ENCODE measurements around the gene ARHGAP10.
A peak's percentile ranks its signal among the peaks of the same experiment; 100 is the strongest.

Gene ARHGAP10, protein sequence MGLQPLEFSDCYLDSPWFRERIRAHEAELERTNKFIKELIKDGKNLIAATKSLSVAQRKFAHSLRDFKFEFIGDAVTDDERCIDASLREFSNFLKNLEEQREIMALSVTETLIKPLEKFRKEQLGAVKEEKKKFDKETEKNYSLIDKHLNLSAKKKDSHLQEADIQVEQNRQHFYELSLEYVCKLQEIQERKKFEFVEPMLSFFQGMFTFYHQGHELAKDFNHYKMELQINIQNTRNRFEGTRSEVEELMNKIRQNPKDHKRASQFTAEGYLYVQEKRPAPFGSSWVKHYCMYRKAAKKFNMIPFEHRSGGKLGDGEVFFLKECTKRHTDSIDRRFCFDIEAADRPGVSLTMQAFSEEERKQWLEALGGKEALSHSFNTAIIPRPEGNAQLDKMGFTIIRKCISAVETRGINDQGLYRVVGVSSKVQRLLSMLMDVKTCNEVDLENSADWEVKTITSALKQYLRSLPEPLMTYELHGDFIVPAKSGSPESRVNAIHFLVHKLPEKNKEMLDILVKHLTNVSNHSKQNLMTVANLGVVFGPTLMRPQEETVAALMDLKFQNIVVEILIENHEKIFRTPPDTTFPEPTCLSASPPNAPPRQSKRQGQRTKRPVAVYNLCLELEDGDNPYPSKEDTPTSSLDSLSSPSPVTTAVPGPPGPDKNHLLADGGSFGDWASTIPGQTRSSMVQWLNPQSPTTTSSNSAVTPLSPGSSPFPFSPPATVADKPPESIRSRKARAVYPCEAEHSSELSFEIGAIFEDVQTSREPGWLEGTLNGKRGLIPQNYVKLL

DNA sequence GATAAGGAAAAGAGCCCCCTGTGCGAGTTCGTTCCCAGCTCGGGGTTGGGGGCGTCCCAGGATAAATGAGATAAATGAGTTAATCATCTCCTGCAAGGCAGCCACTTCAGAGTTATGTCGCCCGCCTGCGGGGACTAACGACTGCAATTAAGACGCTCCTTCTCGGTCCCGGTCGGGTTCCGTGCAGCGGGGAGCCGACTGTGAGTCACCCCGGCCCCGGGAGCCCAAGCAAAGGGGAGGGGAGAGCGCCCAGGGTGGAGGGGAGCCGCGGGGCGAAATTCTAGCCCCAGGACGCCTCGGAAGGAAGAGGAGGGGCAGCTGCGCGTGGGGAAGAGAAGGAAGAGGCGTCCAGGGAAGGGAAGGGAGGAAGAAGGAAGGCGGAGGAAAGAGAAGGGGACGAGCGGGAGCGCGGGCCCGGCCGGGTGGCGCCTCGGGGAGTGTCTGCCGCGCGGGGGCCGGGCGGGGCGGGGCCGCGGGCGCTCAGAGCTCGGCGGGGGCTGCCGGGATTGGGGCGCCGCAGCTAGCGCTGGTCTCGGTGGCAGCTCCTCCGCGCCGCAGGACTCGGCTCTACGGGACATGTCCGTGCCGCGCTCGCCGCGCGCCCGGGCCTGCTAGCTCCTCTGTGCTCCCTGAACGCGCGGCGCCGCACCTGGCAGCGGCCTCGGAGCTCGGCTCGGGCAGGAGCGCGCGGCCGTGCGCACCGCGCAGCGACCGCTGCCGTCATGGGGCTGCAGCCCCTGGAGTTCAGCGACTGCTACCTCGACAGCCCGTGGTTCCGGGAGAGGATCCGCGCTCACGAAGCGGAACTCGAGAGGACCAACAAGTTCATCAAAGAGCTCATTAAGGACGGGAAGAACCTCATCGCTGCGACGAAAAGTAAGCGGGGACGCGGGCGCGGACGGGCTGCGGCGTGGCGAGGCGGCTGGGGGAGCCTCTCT, at the start of gene ARHGAP10:
Gene ARHGAP10 (plus strand): TSS at position 509 of the 938 bp plus-strand sequence. CDS start 214 bp downstream, at position 723.
- TF ChIP-seq, protein P1, sequence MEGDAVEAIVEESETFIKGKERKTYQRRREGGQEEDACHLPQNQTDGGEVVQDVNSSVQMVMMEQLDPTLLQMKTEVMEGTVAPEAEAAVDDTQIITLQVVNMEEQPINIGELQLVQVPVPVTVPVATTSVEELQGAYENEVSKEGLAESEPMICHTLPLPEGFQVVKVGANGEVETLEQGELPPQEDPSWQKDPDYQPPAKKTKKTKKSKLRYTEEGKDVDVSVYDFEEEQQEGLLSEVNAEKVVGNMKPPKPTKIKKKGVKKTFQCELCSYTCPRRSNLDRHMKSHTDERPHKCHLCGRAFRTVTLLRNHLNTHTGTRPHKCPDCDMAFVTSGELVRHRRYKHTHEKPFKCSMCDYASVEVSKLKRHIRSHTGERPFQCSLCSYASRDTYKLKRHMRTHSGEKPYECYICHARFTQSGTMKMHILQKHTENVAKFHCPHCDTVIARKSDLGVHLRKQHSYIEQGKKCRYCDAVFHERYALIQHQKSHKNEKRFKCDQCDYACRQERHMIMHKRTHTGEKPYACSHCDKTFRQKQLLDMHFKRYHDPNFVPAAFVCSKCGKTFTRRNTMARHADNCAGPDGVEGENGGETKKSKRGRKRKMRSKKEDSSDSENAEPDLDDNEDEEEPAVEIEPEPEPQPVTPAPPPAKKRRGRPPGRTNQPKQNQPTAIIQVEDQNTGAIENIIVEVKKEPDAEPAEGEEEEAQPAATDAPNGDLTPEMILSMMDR (conservative IDR thresholded peaks at IDR 0.05; ENCODE audit: low read depth, low read length) = peak; percentile 0
- H3K4me3 ChIP-seq (ENCODE audit: low read depth, low read length) = peak within 1 kb of the TSS; percentile 89
- DNase-seq (ENCODE audit: low read depth) = peak; percentile 72

DNA sequence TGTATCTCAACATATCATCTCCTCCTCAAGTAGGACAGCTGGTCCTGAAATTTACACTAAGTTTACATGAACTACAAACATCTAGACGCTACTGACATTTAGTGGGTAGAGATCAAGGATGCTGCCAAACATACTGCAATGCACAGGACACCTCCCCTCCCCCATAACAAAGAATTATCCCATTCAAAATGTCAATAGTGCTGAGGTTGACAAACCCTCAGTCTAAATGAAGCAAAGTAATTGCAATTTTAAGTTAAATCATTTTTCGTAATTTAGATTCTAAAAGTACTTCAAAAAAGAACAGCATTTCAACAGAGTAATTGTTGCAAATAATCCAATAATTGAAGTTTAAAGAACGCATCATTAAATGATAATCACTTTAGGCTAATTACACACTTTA, 49.1 kb upstream of the ARHGAP10 start:
- H3K4me3 ChIP-seq (ENCODE audit: low read depth, low read length) = peak overlapping the region; percentile 99
- TF ChIP-seq, protein P1 (conservative IDR thresholded peaks at IDR 0.05; ENCODE audit: low read depth, low read length) = no peak
- DNase-seq (ENCODE audit: low read depth) = peak; percentile 11

DNA sequence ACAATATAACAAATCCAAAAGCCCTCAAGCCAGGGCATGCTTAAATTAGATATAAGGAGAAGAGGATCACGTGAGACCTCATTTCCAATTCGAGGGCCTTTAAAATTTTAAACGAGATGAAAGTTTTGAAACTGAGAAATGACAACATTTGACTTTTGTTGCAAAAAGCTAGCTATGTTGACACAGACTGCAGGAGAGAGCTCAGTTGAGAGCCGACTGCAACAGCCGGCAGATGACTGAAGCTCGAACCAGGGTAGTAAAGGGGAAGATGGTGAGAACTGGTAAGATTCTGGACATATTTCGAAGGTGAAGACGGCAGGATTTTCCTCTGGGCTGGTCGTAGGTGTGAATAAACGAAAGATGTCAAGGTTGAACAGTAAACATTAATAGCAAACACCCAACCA, 48.7 kb upstream of the ARHGAP10 start:
- TF ChIP-seq, protein P1 (conservative IDR thresholded peaks at IDR 0.05; ENCODE audit: low read depth, low read length) = no peak
- peak overlapping the region; percentile 99 for H3K4me3 ChIP-seq (ENCODE audit: low read depth, low read length)
- DNase-seq (ENCODE audit: low read depth) = peak; percentile 52

DNA sequence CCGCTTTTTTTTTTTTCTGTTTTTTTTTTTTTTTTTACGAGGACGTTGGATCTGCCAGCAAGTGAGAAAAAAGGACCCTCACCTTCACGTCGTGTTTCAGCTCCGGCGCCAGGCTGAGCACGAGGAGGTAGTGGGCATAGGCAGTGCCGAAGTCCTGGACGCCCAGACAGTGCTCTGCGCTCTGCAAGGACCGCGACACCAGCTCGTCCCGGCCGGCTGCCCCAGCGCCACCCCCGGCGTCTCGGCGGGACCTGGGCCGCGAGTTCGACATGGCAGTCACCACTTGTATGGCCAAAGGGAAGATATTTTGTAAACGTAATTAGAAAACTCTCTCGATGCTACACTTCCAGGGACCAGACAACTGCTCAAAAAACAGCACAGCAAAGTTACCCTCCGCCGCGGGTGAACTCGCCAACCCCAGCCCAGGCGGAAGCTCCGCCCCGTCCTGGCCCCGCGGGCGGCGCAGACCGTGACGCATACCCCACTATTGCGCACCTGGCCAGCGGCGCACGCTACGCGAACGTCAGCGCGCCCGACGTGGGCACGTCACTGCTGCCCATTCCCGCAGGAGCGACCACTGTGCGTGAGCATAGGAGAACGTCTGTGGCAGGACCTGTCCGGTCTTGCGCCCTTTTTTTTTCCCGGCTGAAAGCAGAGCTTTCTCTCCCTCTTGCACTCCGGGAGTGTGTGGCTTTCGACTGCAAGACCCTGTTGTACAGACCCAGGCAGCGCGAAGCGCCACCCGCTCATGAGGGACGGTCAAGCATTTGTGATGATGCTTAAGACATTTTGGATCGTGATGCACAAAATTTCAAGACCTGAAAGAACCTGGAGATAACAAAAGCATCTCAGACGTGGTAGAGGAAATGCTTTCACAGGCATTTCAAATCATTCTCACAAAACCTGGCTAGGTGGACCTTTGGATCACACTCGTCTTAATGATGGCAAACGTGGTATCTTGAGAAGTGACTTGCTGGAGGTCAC, 47.9 kb upstream of the ARHGAP10 start, which contains the start of gene PRMT9:
Gene PRMT9 (minus strand): TSS at position 447 of the 984 bp plus-strand sequence. CDS start 176 bp downstream, at position 271.
- peak; percentile 92 for DNase-seq (ENCODE audit: low read depth)
- peak within 1 kb of the TSS; percentile 99 for H3K4me3 ChIP-seq (ENCODE audit: low read depth, low read length)
- TF ChIP-seq, protein P1 (conservative IDR thresholded peaks at IDR 0.05; ENCODE audit: low read depth, low read length) = no peak

DNA sequence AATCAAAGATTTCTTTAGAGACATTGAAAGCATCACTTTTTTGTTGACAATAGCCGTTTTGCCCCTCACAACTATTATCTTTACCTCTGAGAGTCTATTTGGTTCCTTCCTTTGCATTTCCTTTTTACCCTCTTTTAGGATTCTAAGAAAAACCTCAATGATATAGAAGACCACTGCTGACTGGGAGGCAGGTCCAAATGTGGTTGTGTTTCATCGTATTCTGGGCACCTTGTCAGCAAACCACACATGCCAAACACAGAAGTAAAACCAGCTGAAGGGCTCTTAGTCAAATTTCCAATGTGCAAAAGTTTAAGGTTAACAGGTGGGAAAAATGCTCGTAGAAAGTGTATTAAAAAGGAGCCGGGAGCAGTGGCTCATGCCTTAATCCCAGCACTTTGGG, 42.8 kb upstream of the ARHGAP10 start:
- TF ChIP-seq, protein P1 (conservative IDR thresholded peaks at IDR 0.05; ENCODE audit: low read depth, low read length) = no peak
- DNase-seq (ENCODE audit: low read depth) = no peak
- no peak overlapping the region for H3K4me3 ChIP-seq (ENCODE audit: low read depth, low read length)

Data from choroid plexus epithelial cell (primary cell).